K562 (cell line): ENCODE data around the gene KIF17.

Experiments used
- SAFB2 ChIP-seq: fragments of 200-400 bp; formaldehyde crosslinking; IDR thresholded peaks from 2 replicates; pipeline ENCODE4 v1.6.1; 2018; ENCODE audit warnings: borderline replicate concordance, low read length, low read depth, moderate library complexity; ENCODE audit not compliant: severe bottlenecking
- SRSF9 ChIP-seq: fragments of 200-400 bp; formaldehyde crosslinking; IDR thresholded peaks from 2 replicates; pipeline ENCODE4 v1.6.1; 2017; ENCODE audit warnings: low read depth, low read length, borderline replicate concordance

GRCh38 chr1:20723159-20723536 lies 5.3 kb upstream of the KIF17 start:
- TF ChIP-seq SAFB2 (no peak), SRSF9 (no peak)
